Endothelial cell (in vitro differentiated cells): ENCODE results near the gene ADAM22. TPM values are rescaled to one million over a fixed set of nuclear protein-coding genes. Genes with fewer than 3 reads are reported as not detected.

Experiments
- DNase-seq: peaks from one replicate; pipeline ENCODE4 v3.0.0; 2021; ENCODE audit warnings: low spot score
- H3K27ac Mint-ChIP-seq: one replicate; pipeline ENCODE4 v1.8.0; 2021; ENCODE audit warnings: mixed read lengths, inconsistent platforms; ENCODE audit not compliant: unreplicated experiment
- H3K27me3 Mint-ChIP-seq: one replicate; pipeline ENCODE4 v1.8.0; 2021; ENCODE audit warnings: mild to moderate bottlenecking, moderate library complexity, mixed read lengths, inconsistent platforms; ENCODE audit not compliant: unreplicated experiment
- H3K36me3 Mint-ChIP-seq: one replicate; pipeline ENCODE4 v1.8.0; 2021; ENCODE audit warnings: mild to moderate bottlenecking, low read depth, mixed read lengths, inconsistent platforms; ENCODE audit not compliant: unreplicated experiment
- H3K4me1 Mint-ChIP-seq: one replicate; pipeline ENCODE4 v1.8.0; 2021; ENCODE audit warnings: mild to moderate bottlenecking, mixed read lengths, inconsistent platforms; ENCODE audit not compliant: unreplicated experiment
- H3K4me3 Mint-ChIP-seq: one replicate; pipeline ENCODE4 v1.8.0; 2021; ENCODE audit warnings: mild to moderate bottlenecking, mixed read lengths, inconsistent platforms; ENCODE audit not compliant: unreplicated experiment
- H3K9me3 Mint-ChIP-seq: one replicate; pipeline ENCODE4 v1.8.0; 2021; ENCODE audit warnings: mixed read lengths, inconsistent platforms; ENCODE audit not compliant: unreplicated experiment
- total RNA-seq: library from RNA; stranded (reverse); fragmentation: NEBNext Ultra II Directional; extraction: Animal tissue kit (Norgen Biotek cat#: 25700); gene quantifications from one replicate; pipeline ENCODE4 v1.2.1, GENCODE V29; 2021; ENCODE audit not compliant: unreplicated experiment
- TF ChIP-seq, protein P1 (sequence below): fragments of 200-600 bp; sonication (generic); IDR thresholded peaks from one replicate; pipeline ENCODE4 v1.5.0; 2021; ENCODE audit warnings: antibody characterized with exemption; ENCODE audit not compliant: unreplicated experiment

The ADAM22 gene
- total RNA-seq, 1 donor from 2014 or later, result 14.6 TPM

GRCh38 chr7:88083883-88084282 lies 149.8 kb downstream of the ADAM22 start:
- TF ChIP-seq, protein P1, sequence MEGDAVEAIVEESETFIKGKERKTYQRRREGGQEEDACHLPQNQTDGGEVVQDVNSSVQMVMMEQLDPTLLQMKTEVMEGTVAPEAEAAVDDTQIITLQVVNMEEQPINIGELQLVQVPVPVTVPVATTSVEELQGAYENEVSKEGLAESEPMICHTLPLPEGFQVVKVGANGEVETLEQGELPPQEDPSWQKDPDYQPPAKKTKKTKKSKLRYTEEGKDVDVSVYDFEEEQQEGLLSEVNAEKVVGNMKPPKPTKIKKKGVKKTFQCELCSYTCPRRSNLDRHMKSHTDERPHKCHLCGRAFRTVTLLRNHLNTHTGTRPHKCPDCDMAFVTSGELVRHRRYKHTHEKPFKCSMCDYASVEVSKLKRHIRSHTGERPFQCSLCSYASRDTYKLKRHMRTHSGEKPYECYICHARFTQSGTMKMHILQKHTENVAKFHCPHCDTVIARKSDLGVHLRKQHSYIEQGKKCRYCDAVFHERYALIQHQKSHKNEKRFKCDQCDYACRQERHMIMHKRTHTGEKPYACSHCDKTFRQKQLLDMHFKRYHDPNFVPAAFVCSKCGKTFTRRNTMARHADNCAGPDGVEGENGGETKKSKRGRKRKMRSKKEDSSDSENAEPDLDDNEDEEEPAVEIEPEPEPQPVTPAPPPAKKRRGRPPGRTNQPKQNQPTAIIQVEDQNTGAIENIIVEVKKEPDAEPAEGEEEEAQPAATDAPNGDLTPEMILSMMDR, result no peak

DNA sequence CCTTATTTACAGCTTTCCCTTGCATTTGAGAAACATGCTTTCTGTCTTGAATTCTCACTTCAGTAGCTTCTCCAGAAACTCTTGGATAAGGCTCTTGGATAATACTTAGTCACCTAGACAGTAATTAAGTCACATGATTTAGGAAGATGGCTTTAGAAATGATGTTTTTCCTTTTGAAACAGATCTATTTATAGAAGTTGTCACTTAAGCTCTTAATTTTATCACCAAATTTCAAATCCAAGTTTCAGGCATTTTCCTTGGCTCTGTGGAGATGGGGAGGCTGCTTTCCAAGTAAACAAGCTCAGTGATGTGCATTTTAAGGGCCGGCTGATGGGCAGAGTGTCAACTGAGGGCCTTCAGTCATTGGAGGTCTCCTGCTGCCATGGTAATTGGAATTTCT lies 155.5 kb downstream of the ADAM22 start:
- Mint-ChIP-seq H3K27ac (no peak overlapping the region), H3K4me1 (peaks cover 14% of the 10 kb centered on the region), H3K27me3 (peaks cover 2% of the 10 kb centered on the region), H3K36me3 (no peaks in the 10 kb centered on the region), H3K4me3 (no peak overlapping the region), H3K9me3 (no peaks in the 10 kb centered on the region)
- DNase-seq, result no peak
- TF ChIP-seq, protein P1, result no peak

More at GRCh38 chr7:88083883-88084282, 149.8 kb downstream of the ADAM22 start:
- peaks cover 13% of the 10 kb centered on the region for H3K36me3 Mint-ChIP-seq
- no peaks in the 10 kb centered on the region for H3K4me1 Mint-ChIP-seq
- no peak overlapping the region for H3K4me3 Mint-ChIP-seq
- no peak for DNase-seq
- peaks cover 3% of the 10 kb centered on the region for H3K27me3 Mint-ChIP-seq
- H3K27ac Mint-ChIP-seq, result no peak overlapping the region
- no peaks in the 10 kb centered on the region for H3K9me3 Mint-ChIP-seq

GRCh38 chr7:88090240-88090639 lies 156.2 kb downstream of the ADAM22 start:
- peaks cover 2% of the 10 kb centered on the region for H3K27me3 Mint-ChIP-seq
- no peak overlapping the region for H3K4me3 Mint-ChIP-seq
- H3K36me3 Mint-ChIP-seq, result no peaks in the 10 kb centered on the region
- H3K27ac Mint-ChIP-seq, result no peak overlapping the region
- no peaks in the 10 kb centered on the region for H3K9me3 Mint-ChIP-seq
- no peak for DNase-seq
- TF ChIP-seq, protein P1, result no peak
- peaks cover 17% of the 10 kb centered on the region for H3K4me1 Mint-ChIP-seq

DNA sequence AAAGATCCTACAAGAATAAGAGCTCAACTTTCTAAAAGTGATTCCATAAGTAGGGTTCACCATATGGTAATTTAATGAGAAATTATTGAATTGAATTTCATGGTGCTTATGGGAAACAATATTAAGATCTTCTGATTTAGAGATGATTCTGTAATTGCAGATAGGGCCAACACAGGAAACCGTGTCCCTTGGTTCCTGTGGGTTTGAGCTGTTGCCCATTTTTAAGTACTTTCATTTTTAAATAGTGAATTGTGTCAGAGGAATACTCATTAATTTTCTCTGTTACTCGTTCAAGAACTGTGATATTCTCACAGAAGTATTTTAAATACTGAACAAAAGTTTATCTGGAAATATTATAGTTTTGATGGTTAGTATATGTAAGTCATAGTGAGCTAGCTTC lies 156.6 kb downstream of the ADAM22 start:
- Mint-ChIP-seq H3K4me1 (peaks cover 17% of the 10 kb centered on the region), H3K27ac (no peak overlapping the region), H3K9me3 (no peaks in the 10 kb centered on the region), H3K4me3 (no peak overlapping the region), H3K27me3 (peaks cover 2% of the 10 kb centered on the region), H3K36me3 (no peaks in the 10 kb centered on the region)
- no peak for DNase-seq
- TF ChIP-seq, protein P1, result no peak

GRCh38 chr7:88091988-88092675 lies 158.1 kb downstream of the ADAM22 start:
- Mint-ChIP-seq H3K27me3 (peaks cover 2% of the 10 kb centered on the region), H3K9me3 (no peaks in the 10 kb centered on the region), H3K27ac (no peak overlapping the region), H3K36me3 (no peaks in the 10 kb centered on the region), H3K4me3 (no peak overlapping the region), H3K4me1 (peaks cover 17% of the 10 kb centered on the region)
- TF ChIP-seq, protein P1, result no peak
- no peak for DNase-seq
